Amniotic epithelial cell (primary cell): ENCODE results near the gene FSTL4.

Experiments used
- DNase-seq: peaks from one replicate; pipeline ENCODE4 v3.0.0-alpha.2; 2010; ENCODE audit warnings: low read depth

Gene FSTL4

GRCh38 chr5:133426264-133426663 is 186.1 kb downstream of the FSTL4 start:
- no peak for DNase-seq

- no peak for DNase-seq
Measured at GRCh38 chr5:133425764-133426163, 186.6 kb downstream of the FSTL4 start.

DNA sequence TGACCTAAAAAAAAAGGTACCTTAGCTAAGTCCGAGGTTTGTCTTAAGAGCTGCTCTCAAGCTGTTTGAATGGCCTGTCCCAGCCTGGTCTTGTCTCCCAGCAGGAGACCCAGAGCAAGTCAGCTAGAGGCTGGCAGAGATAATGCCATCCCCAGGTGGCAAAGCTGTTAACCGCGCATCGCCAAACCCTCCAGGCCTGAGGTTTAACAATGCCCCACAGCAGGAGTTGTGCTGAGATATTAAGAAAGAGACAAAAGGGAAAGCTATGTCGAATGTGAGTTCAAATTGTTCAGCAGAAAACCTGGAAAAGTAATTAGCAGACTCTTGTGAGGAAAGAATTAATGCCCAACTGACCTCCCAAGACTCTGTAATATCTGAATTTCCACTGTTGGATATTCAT is 187.1 kb downstream of the FSTL4 start:
- DNase-seq: no peak

DNA sequence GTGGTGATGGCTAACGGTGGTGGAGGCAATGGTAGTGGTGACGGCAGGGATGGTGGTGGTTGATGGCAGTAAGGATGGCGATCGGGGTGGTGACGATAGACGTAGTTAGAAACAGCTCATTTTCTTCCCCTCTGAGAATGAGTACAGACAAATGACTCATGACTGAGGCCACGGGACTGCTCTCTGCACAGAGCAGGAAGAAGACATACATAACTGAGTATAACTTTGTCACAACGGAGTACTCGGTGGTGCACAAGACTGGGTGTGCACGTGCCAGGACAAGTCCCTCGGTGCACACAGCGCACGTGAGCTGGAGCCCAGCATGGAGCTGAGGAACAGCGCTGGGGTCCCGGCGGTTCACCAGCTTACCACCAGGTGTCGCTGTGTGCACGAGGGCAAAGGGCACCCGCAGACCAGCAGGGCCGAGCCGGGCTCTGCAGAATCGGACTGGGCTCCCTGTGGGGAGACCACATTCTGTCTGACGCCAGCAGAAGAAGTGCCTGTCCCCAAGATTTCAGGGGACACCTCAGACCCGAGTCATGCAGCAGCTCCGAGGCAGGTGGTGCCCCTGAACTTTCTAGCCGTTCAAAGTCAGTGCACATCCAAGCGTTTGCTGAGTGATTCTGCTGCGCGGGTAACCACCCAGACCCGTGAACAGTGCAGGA is 188.6 kb downstream of the FSTL4 start:
- peak; percentile 33 for DNase-seq

DNA sequence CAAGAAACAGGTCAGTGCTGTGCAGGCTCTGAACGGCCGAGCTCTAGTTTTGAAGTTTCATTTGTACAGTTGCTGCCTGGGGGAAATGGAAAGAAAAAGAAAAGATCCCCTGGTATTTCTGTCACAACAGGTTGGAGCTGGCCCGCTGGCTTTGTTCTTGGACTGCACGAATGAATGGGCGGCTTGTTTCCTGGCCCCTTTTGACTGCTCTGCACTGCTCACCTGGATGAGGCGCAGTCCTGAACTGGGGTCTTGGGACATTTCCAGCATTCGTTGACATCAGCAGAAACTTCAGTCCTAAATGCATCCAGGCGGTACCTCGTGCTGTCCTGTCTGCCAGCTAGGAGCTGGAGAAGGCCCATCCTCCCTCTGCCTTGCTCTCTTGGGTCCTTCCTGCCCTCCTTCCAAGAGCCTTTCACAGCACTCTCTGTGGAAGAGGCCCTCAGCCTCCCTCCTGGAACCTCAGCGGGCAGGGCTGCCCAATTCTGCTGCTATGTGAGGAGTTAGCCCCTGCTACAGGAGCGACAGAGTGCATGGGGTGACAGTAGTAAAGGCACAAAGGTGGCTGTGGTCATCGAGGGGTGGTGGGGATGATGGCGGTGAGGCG is 189.2 kb downstream of the FSTL4 start:
- DNase-seq: no peak

DNA sequence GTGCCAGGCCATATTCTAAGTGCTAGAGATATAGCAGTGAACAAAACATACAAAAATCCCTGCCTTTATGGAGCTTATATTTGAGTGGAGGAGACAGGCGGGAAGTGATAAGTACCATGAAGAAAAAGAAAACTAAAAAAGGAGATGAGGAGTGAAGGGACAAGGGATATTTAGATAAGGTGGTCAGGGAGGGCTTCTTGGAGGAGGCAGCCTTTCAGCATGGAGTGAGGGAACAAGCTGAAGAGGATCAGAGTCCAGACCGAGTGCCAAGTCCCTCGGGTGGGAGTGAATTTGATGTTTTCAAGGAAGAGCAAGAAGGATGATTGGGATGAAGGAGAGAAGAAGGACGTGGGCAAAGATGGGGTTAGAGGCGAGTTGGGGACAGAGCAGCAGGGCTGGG is 190.5 kb downstream of the FSTL4 start:
- no peak for DNase-seq

DNA sequence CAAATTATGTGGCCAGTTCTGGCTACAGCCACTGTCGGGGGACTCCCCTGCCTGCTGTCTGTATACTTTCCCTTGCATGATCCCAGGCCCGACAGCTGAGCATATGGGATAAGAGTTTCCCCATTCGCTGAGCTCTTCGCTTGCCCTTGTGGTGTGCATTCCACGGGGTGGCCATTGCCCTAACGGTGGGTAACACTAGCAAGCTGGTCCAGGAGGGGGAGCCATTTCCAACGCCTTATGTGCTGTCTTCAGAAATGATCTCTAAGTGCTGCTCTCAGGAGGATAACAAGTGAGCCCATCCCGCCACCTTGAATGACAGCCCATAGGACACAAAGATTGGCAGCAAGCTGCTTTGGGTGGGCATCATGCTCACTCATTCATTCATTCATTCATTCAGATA is 190.9 kb downstream of the FSTL4 start:
- peak; percentile 39 for DNase-seq

- no peak for DNase-seq
Measured at GRCh38 chr5:133420440-133421301, 191.7 kb downstream of the FSTL4 start.

- no peak for DNase-seq
Measured at GRCh38 chr5:133415906-133416305, 196.4 kb downstream of the FSTL4 start.

- DNase-seq: no peak
Measured at GRCh38 chr5:133415506-133415905, 196.8 kb downstream of the FSTL4 start.

DNA sequence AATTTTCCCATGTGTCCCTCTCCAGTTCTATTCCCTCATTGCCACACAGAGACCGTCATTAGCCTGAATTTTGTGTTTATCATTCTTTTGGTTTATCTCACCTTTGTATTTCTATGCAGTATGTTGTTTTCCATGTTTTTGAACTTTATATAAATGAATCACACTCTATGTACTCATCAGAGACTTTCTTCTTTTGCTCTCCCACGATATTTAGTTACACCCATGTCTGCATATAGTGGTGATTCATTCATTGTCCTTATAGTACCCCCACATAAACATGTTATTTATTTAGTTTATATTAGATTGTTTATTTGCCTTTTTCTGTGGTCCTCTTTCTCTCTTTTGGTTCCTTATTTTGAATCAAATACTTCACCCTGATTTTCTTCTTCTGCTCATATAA is 199.7 kb downstream of the FSTL4 start:
- no peak for DNase-seq

DNA sequence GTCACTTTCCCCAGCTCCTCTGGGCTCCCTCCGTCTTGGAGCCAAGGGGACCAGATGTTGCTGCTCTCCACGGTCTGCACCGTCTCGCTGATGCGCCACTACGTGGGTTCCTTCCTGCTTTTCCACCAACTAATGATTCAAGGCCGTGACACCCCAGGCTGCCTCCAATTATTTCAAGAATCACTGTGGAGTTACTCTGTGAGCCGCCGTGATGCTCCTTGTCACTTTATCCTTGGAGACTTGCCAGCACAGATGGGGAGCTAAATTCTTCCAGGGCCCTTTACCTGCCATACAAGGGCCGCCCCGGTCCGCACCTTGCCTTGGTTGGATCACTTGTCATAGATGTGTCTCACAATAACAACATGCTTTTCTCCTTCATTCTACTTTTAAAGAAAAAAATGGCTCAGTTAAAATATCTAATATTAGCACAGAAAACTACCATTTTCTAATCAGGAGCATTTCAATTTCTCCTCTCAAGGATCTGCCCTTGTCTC is 202.0 kb downstream of the FSTL4 start:
- no peak for DNase-seq

DNA sequence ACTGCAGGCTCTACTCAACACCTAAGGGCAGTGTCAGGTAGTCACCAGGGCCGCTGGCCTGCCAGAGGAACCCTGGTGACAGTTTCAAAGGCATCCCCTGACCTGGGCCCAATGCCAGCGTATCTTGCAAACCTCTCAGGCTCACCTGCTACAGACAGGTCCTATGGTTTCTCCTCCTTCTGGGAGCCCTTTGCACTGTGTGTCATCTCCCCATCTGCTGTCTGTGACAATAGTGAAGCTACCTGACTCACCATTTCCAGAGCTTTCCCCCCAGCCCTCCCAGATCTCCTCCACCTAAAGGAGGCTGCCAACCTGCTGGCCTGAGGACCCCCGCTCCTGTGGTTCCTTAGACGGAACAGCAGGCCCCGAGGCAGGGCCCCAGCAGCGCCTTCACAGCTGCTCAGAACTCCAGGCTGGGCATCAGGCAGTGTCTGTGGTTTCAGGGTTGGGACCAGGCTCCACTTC is 203.1 kb downstream of the FSTL4 start:
- no peak for DNase-seq

- DNase-seq: no peak
Measured at GRCh38 chr5:133408322-133408721, 204.0 kb downstream of the FSTL4 start.

GRCh38 chr5:133406977-133407632 is 205.2 kb downstream of the FSTL4 start:
- DNase-seq: no peak

DNA sequence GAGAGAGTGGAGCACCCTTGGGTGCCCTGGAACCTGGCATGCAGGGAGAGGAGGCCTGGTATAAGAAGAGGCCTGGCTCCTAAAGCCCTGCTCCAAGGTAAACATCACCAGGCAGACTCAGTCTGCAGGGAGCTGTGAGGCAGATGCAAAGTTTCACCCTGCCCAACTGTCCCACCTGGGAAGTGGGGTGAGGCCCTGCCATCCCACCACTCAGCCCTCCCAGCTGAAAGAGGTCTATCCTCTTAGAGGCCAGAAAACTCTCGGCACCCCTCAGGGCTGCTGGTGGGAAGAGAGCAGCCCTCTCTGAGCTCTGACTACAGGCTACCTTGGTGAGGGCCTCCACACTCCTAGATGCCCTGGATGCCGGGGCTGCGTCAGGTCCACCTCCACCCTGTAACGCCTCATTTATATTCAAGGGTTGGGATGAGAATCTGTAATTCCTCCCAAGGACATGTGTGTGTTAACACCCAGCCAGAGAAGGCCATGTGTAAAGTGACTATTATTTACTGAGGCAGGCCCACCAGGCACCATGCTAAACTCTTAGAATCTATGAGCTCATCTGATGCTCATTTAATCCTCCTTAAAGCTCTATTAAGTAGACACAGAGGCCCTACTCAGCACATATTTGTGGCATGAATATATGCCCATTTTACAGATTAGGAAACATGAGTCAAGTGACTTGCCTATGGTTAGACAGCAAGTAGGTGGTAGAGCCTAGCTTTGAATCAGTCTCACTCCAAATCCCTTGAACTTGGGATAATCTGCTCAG is 205.9 kb downstream of the FSTL4 start:
- DNase-seq: no peak

DNA sequence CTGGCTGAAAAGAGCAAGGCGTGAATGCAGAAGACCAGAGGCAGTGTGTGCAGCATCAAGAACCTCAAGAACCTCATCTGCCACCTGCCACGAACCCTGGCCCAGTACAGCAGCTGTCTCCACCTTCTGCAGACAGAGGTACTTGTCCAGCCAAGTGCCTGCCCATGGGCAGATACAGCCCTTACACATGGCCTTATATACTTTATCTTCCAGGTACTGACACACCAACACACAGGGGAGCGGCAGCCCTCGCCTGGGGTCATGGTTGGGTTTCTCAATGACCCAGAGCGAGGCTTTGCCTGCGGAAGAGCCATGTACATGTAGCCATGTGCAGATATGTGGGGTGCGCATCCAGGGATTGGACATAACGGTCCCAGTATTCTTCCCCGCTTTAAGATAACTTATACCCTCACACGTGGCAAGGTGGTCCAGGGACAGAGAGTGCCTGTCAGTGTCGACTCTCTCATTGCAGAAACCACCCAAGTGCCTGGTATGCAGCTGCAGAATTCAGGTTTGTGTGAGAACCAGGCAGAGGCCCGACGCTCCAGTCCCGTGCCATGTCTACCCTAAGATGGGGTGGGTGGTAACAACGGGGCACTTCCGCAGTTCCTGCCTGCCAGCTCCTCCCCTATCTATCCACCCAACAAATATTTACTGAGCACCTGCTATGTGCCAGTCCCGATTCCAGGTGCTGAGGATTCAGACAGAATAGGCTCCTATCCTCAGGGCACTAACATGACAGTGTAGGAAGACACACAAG is 206.9 kb downstream of the FSTL4 start:
- DNase-seq: no peak

DNA sequence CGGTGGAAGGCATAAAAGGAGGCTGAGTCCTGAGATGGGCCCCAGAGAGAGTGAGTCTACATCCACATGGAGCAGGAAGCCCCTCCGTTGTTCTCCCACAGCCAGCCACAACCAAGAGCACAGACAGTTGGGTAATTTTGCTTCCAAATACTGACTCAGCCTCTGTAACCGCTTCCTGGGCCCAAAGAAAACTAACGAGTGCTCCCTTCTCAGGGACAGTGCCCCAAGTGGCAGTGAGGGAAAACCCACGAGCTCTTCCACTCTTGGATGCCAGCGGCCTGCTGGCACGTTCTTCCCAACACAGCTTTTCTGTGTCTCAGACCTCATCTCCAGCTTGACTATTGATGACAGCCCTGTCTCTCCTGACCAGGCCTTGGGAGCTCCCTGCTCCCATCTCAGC is 207.6 kb downstream of the FSTL4 start:
- no peak for DNase-seq

- no peak for DNase-seq
Measured at GRCh38 chr5:133403741-133404364, 208.5 kb downstream of the FSTL4 start.

DNA sequence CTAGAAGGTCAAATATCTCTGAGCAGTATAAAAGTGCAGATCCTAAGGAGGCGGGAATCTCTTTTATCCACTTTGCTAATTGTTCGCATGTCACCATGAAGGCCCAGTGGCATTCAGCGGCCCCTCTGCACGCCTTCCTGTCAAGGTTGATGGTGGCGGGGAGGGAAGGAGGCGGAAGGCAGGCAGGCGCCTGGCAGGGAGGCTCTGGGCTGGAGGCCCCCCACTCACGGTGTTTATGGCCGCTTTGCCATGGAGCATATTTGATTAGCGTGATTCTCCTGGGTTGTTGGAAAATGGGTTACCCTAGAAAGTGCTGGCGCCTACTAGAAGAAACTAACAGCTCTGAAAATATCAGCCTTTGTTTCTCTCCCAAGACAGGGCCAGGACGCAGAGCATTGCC is 209.6 kb downstream of the FSTL4 start:
- no peak for DNase-seq
